ENCODE measurements around the gene RTEL1.
"Not testable (repeated sequence)": the region's sequence is repeated elsewhere in the genome, so short reads cannot be mapped to it uniquely, and the experiment has no call there.

Gene RTEL1

GRCh38 chr20:63663332-63664066, 5.4 kb downstream of the RTEL1 start:
- H3K4me3 ChIP-seq (replicated peaks; ENCODE audit: low read depth, low read length) = no peak overlapping the region
- no peak for TF ChIP-seq CTCF (IDR thresholded peaks at IDR 0.05; ENCODE audit: low read depth, low read length, missing control alignments)
- DNase-seq (ENCODE audit: extremely low read depth, low read depth) = no peak

DNA sequence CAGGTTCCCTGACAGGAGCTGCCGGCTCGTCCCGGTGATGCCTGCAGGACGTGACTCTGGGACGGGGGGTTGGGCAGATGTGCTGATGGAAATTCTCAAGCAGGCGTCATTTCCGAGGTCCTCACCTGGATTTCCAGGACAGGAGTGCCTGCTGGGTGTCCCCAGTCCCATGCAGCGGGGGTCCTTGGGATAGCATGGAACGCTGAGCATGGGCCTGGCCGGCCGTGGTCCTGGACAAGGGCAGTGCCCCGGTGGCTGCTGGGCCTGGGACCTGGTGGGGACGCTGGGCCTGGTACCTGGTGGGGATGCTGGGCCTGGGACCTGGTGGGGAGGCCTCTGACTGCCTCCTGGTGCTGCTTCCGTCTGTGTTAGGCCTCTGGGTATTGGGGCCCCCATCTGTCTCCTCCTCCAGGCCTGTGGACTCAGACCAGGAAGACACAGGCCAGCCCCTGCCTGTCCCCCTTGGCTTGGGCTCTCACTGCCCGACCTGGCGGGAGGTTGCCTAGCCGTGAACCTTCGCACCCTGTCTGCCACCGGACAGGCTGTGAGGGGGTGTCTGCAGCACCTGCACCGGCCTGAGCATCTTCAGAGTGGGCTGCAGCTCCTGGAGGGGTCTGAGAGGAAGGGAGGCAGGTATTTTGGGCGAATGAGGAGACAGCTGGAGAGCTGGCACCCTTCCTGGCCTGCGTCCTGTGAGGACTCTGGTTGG, 6.2 kb downstream of the RTEL1 start:
- no peak overlapping the region for H3K4me3 ChIP-seq (replicated peaks; ENCODE audit: low read depth, low read length)
- TF ChIP-seq CTCF (IDR thresholded peaks at IDR 0.05; ENCODE audit: low read depth, low read length, missing control alignments) = no peak
- DNase-seq (ENCODE audit: extremely low read depth, low read depth) = no peak

- H3K4me3 ChIP-seq (replicated peaks; ENCODE audit: low read depth, low read length) = no peak overlapping the region
- DNase-seq (ENCODE audit: extremely low read depth, low read depth) = no peak
- no peak for TF ChIP-seq CTCF (IDR thresholded peaks at IDR 0.05; ENCODE audit: low read depth, low read length, missing control alignments)
Observed at GRCh38 chr20:63664861-63665594, 6.9 kb downstream of the RTEL1 start.

DNA sequence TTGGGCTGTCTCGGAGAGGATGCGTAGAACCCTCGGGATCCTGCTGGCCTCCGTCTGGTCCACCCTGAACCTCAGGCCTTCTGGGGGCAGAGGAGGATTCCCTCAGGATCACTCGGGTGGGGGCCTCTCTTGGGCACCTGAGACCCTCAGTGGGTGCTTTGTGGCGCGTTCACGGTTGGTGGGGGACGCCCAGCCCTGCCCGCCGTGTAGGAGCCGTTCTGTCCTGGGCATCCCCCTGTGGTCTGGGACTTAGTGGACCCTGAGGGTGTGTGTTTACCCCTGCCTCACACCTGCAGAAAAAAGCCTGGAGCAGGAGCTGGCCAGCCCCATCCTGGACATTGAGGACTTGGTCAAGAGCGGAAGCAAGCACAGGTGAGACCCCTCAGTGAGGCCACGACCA, 7.6 kb downstream of the RTEL1 start:
- no peak for DNase-seq (ENCODE audit: extremely low read depth, low read depth)
- no peak for TF ChIP-seq CTCF (IDR thresholded peaks at IDR 0.05; ENCODE audit: low read depth, low read length, missing control alignments)
- no peak overlapping the region for H3K4me3 ChIP-seq (replicated peaks; ENCODE audit: low read depth, low read length)

- no peak overlapping the region for H3K4me3 ChIP-seq (replicated peaks; ENCODE audit: low read depth, low read length)
- DNase-seq (ENCODE audit: extremely low read depth, low read depth) = no peak
- no peak for TF ChIP-seq CTCF (IDR thresholded peaks at IDR 0.05; ENCODE audit: low read depth, low read length, missing control alignments)
Observed at GRCh38 chr20:63667858-63668257, 9.7 kb downstream of the RTEL1 start.

DNA sequence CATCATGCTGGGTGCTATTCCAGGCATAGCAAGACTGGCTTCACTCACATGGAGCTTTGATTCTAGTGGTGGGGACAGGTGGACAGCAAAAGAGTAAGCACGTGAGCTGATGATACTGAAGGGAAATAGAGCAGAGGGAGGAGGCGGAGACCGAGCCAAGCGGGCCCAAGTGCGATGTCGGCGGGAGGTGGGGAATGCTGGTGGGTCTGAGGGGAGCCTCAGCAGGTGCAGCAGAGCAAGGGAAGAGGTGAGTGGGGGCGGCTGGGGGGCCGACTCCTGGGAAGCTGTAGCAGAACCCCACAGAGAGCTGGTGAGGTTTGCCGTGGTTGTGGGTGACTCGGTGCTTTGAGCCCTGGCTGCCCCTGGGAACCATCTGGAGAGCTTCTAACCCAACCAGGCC, 10.2 kb downstream of the RTEL1 start:
- TF ChIP-seq CTCF (IDR thresholded peaks at IDR 0.05; ENCODE audit: low read depth, low read length, missing control alignments) = no peak
- no peak overlapping the region for H3K4me3 ChIP-seq (replicated peaks; ENCODE audit: low read depth, low read length)
- no peak for DNase-seq (ENCODE audit: extremely low read depth, low read depth)

- not testable (repeated sequence) for DNase-seq (ENCODE audit: extremely low read depth, low read depth); H3K4me3 ChIP-seq (replicated peaks; ENCODE audit: low read depth, low read length)
Observed at GRCh38 chr20:63671695-63672094, 13.6 kb downstream of the RTEL1 start.

All from HFF-Myc (cell line).